GM23338 (cell line): Measurements from ENCODE around the gene ASB2.

Source experiments
- EZH2 ChIP-seq: fragments of 200-600 bp; sonication (generic); IDR thresholded peaks from one replicate; pipeline ENCODE4 v1.8.0; 2017; ENCODE audit warnings: antibody characterized with exemption, mild to moderate bottlenecking, low read depth; ENCODE audit not compliant: unreplicated experiment
- EZH2phosphoT487 ChIP-seq: fragments of 200-600 bp; sonication (generic); IDR thresholded peaks from one replicate; pipeline ENCODE4 v1.8.1; 2018; ENCODE audit warnings: antibody characterized with exemption; ENCODE audit not compliant: unreplicated experiment
- STAT1 ChIP-seq: IDR thresholded peaks from one replicate; pipeline ENCODE4 v1.6.1; 2016; ENCODE audit warnings: antibody characterized with exemption; ENCODE audit not compliant: unreplicated experiment
- TF ChIP-seq, protein P1 (sequence below), 2 experiments: fragments of 200-600 bp in 1 of 2; sonication (generic) in 1 of 2; conservative IDR thresholded peaks; 2 replicates each; pipeline versions ENCODE4 v1.5.1 to v1.6.1; 2016 to 2017; ENCODE audit warnings: antibody characterized with exemption in 2 of 2, low read depth in 2 of 2, mild to moderate bottlenecking in 2 of 2, moderate library complexity in 1 of 2
- TF ChIP-seq, protein P2 (sequence below): IDR thresholded peaks from one replicate; pipeline ENCODE4 v1.6.1; 2018; ENCODE audit warnings: antibody characterized with exemption; ENCODE audit not compliant: unreplicated experiment

DNA sequence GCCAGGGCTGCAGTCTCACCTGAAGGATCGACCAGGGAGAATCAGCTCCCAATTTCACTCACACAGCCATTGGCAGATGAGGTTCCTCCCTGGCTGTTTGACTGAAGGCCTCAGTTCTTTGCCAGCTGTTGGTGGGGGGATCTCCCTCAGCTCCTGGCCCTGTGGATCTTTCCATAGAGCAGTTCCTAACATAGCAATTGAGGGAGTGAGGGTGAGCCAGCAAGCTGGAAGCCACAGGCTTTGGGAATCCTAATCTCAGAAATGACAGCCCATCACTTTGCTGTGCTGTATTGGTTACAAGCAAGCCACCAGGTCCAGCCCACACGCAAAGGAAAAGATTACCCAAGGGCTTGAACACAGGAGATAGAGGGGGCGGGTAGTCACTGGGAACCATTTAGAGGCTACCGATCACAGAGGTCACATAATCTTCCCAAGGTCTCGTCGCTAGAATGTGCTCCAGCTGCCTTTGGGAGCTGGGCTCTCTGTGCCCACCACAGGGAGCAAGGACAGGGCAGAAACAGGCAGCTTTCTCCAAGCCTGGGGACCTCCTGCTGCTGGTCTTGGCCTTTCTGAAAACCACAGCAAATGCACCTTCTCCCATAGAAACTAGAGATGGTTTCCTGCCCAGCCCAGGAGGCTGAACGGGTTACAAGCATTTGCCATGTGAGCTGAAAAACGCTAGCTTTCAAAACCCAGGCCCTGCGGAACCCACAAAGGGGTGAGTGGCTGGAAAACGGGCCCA lies 45.2 kb upstream of the ASB2 start:
- TF ChIP-seq, protein P1, sequence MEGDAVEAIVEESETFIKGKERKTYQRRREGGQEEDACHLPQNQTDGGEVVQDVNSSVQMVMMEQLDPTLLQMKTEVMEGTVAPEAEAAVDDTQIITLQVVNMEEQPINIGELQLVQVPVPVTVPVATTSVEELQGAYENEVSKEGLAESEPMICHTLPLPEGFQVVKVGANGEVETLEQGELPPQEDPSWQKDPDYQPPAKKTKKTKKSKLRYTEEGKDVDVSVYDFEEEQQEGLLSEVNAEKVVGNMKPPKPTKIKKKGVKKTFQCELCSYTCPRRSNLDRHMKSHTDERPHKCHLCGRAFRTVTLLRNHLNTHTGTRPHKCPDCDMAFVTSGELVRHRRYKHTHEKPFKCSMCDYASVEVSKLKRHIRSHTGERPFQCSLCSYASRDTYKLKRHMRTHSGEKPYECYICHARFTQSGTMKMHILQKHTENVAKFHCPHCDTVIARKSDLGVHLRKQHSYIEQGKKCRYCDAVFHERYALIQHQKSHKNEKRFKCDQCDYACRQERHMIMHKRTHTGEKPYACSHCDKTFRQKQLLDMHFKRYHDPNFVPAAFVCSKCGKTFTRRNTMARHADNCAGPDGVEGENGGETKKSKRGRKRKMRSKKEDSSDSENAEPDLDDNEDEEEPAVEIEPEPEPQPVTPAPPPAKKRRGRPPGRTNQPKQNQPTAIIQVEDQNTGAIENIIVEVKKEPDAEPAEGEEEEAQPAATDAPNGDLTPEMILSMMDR (conservative IDR thresholded peaks at IDR 0.05; ENCODE audit: low read depth in 2 of 2) = no peak
- TF ChIP-seq EZH2 (no peak), EZH2phosphoT487 (no peak), STAT1 (no peak)
- TF ChIP-seq, protein P2, sequence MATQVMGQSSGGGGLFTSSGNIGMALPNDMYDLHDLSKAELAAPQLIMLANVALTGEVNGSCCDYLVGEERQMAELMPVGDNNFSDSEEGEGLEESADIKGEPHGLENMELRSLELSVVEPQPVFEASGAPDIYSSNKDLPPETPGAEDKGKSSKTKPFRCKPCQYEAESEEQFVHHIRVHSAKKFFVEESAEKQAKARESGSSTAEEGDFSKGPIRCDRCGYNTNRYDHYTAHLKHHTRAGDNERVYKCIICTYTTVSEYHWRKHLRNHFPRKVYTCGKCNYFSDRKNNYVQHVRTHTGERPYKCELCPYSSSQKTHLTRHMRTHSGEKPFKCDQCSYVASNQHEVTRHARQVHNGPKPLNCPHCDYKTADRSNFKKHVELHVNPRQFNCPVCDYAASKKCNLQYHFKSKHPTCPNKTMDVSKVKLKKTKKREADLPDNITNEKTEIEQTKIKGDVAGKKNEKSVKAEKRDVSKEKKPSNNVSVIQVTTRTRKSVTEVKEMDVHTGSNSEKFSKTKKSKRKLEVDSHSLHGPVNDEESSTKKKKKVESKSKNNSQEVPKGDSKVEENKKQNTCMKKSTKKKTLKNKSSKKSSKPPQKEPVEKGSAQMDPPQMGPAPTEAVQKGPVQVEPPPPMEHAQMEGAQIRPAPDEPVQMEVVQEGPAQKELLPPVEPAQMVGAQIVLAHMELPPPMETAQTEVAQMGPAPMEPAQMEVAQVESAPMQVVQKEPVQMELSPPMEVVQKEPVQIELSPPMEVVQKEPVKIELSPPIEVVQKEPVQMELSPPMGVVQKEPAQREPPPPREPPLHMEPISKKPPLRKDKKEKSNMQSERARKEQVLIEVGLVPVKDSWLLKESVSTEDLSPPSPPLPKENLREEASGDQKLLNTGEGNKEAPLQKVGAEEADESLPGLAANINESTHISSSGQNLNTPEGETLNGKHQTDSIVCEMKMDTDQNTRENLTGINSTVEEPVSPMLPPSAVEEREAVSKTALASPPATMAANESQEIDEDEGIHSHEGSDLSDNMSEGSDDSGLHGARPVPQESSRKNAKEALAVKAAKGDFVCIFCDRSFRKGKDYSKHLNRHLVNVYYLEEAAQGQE = no peak
